Spleen (tissue), 7 donors: Measurements from ENCODE around the gene SYT17.

Source experiments
- CTCF ChIP-seq, 11 experiments: fragments of 200-600 bp in 7 of 11; fragments of 450-650 bp in 4 of 11; sonication (generic) in 4 of 11; IDR thresholded peaks in 8 of 11; conservative IDR thresholded peaks in 3 of 11; 1 replicate in 7 of 11; 2 replicates in 4 of 11; pipeline versions ENCODE4 v1.4.0 to v1.8.0; 2016 to 2021; ENCODE audit warnings: antibody characterized with exemption in 11 of 11, inconsistent platforms in 4 of 11, mild to moderate bottlenecking in 1 of 11
- POLR2AphosphoS5 ChIP-seq, 3 donors: sonication (generic); formaldehyde crosslinking; IDR thresholded peaks; one replicate each; pipeline ENCODE4 v1.5.1; 2017; ENCODE audit warnings: antibody characterized with exemption in 3 of 3
- donor health status: DM: no; HTN: no; CAD: no; lungs with moderate emphysema.
- donor health status: DM: no; HTN: no; CAD: no.
- donor health status: DM: no; HTN: no; CAD: no.

DNA sequence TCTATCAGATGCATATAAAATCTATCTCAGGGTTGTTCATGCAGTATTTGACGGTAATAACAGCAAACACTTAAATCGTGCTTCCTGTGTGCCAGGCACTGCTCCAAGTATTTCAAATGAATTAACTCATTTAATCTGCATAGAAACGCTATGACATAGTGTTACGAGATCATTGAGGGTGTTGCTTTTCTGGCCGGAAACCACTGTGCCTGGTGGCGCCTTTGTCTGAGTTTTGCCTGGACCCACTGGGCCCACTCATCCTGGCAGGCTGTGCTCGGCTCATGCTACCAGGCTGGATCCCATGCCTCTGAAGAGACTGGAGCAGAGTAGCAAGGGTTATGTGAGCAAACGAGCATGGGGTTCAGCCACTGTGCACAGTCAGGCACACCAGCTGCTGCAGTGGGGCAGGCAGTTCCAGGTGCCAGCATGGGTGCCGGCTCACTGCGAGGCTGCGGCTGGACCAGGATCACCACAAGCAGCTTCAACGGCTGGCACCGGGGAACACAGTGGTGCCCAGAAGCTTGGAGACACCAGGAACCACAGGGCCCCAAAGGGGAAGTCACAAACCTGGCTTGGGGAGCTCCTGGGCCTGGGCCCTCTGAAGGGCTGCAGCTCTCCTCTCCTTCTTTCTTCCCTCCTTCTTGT is 71.6 kb downstream of the SYT17 start:
- TF ChIP-seq CTCF (IDR thresholded peaks at IDR 0.05 in 8 of 11, conservative IDR thresholded peaks at IDR 0.05 in 3 of 11), result no peak
- TF ChIP-seq POLR2AphosphoS5 (IDR thresholded peaks at IDR 0.05), result no peak
